GM19025 (cell line): ENCODE measurements around the gene DOCK7.
"Not testable (repeated sequence)": the region's sequence is repeated elsewhere in the genome, so short reads cannot be mapped to it uniquely, and the experiment has no call there.

ENCODE experiments used
- ATAC-seq: cut with Tn5 transposase; IDR thresholded peaks from one replicate; pipeline ENCODE4 v1.9.1; 2021; ENCODE audit warnings: mild to moderate bottlenecking, low read depth, moderate library complexity; ENCODE audit not compliant: unreplicated experiment

DOCK7 gene

DNA sequence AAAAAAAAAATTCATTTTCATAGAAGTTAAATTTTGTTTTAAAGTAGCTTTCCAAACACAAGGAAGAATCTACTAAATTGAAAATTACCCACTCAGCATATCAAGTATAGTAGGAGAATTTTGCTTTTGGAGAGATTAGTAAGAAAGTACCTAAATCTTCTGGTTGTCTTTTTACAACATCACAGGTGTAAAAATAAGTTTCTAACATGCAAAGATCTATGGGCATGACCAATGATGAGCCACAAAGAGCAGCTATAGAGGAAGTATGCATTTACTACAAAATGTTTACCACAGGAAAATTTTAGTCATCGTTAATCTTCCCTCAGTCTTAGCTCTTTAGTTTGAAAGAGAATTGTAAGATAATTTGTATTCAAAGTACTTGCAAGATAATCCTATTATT lies 62.8 kb downstream of the DOCK7 start:
- no peak for ATAC-seq

DNA sequence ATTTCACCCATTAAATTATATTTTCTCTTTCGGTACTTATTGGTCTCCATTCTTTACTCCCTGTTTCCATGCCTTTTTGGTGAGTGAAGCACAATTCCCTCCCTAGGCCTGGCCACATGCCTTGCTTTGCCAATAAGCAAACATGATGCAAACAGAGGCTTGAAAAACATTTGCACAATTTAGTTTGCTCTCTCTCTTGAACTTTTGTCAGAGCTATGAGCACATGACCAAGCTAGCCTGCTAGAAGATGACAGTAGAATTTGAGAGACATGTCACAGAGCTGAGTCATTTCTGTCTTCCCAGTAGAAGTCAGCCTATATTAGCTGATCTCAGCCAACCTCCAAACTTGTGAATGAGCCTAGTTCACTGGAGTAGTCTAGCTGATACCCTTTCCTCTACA lies 66.3 kb downstream of the DOCK7 start:
- ATAC-seq: peak; percentile 85

- no peak for ATAC-seq
Observed at GRCh38 chr1:62613890-62614289, 74.3 kb downstream of the DOCK7 start.

GRCh38 chr1:62613325-62613727 lies 74.9 kb downstream of the DOCK7 start:
- peak; percentile 88 for ATAC-seq

DNA sequence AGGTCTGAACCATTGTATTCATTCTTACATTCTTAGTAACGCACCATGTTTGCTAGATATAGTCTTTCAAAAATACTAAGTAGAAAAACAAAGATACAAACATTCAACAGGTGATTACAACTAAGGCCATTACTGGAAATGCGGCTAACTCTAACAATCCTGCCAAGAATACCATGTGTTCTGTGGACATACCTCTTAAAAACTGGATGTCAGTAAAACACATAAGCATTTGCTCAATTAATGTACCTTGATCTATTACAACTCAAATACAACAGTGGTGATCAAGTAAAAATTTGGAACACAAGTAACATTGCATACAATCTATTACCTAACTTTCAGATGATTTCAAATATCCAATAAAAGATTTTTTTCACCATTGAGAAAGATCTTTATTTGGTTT lies 75.4 kb downstream of the DOCK7 start:
- no peak for ATAC-seq

DNA sequence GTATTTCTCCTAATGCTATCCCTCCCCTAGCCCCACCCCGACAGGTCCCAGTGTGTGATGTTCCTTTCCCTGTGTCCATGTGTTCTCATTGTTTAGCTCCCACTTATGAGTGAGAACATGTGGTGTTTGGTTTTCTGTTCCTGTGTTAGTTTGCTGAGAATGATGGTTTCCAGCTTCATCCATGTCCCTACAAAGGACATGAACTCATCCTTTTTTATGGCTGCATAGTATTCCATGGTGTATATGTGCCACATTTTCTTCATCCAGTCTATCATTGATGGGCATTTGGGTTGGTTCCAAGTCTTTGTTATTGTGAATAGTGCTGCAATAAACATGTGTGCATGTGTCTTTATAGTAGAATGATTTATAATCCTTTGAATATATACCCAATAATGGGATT lies 77.6 kb downstream of the DOCK7 start:
- ATAC-seq: not testable (repeated sequence)

DNA sequence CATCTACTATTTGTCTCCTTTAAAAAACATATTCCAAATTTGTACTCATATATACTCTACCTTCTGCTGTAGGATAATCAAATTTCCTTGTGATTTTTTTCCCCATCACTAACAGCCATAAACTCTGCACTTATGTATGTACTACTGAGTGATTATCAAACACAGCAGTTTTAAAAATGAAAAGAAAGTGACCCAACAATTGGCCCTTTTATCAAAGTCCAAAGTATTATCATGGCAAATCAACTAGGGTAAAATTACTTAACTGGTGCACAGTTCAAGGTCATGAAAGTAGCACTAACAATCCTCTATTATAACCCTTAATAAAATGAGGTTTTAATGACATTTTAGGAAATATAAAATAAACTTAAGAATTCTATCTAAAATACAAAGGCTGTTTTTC lies 79.3 kb downstream of the DOCK7 start:
- no peak for ATAC-seq

DNA sequence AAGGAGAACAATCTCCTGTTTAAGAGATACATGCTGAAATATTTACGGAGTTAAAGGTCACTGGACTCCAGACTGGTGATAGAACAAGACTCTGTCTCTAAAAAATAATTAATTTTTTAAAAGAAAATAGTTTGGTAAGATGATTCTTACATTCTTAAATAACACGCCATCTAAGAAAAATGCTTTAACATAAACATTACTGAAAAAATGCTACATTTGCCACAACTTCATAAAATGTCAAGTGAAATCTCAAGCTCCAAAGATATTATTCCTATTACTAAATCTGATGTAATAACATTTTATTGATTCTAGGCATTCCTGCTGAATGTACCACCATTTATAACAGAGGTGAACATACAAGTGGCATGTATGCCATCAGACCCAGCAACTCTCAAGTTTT lies 86.7 kb downstream of the DOCK7 start:
- no peak for ATAC-seq

- ATAC-seq: no peak
Observed at GRCh38 chr1:62599044-62599443, 89.1 kb downstream of the DOCK7 start.

DNA sequence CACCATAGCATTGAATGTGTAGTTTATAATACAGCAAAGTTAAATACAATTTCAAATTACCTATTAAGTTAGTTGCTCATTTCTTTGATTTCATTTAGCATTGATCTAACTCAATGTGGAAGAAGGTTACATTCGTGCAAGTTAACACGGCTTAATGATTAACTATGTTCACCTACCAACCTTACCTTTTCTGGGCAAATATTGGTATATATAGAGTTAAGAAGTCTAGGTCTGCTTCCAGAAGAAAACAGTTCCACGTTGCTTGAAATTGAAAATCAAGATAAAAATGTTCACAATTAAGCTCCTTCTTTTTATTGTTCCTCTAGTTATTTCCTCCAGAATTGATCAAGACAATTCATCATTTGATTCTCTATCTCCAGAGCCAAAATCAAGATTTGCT lies 90.9 kb downstream of the DOCK7 start, which contains the start of gene ANGPTL3:
ANGPTL3 (plus strand) TSS at position 240 of the 400 bp plus-strand sequence; CDS start at position 287, 47 bp downstream.
- no peak for ATAC-seq

DNA sequence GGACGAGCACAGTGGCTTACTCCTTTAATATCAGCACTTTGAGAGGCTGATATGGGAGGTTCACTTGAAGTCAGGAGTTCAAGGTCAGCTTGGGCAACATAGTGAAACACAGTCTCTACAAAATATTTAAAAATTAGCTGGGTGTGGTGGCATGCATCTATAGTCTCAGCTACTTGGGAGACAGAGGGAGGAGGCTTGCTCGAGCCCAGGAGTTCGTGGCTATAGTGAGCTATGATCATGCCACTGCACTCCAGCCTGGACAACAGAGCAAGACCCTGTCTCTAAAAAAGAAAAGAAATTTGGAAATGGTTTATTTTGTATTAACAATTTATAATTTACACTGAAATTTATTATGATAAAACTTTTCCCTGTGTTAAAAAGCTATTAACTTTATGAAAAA lies 92.5 kb downstream of the DOCK7 start:
- ATAC-seq: no peak

GRCh38 chr1:62593825-62594394 lies 94.3 kb downstream of the DOCK7 start:
- ATAC-seq: no peak

- no peak for ATAC-seq
Observed at GRCh38 chr1:62590970-62591368, 97.2 kb downstream of the DOCK7 start.

DNA sequence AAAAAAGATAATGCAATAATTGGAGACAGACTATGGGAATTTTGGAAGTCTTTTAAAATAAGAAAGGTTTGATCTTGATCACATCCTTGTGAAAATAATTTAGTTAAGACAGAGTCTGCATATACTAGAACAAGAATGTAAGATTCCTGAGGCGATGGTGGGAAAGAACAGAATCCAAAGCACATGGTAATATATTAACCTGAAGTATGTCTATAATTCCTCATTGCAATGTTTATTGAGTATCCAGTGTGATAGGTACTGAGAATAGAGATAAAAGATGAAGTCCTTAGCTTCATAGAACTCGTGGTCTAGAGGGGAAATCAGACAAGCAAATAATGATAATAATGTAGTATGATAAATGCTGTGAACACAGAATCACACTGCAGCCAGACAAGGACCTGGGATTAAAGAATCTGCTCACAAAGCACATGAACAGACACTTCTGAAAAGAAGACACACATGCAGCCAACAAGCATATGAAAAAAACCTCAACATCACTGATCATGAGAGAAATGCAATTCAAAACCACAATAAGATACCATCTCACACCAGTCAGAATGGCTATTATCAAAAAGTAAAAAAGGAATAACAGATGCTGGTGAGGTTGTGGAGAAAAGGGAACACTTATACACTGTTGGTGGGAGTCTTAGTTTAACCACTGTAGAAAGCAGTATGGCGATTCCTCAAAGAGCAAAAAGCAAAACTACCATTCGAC lies 97.8 kb downstream of the DOCK7 start:
- no peak for ATAC-seq

DNA sequence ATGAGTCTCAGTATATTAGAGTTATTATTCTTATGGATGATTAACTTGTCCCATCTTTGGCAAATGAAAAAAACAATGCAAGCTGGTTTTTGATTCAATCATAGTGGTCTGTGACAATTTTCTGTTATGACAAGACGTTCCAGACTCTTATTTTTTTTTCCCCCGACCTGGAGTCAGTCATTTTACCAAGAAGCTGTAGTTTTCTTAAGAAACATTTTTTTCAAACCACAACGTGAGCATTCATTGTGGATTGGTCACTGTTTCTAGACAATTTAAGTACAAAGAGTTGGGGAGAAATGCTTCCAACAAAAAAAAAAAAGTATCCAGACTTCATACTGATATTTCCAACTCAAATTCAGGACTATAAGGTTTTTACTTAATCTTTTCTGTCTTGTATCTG lies 98.9 kb downstream of the DOCK7 start:
- no peak for ATAC-seq

DNA sequence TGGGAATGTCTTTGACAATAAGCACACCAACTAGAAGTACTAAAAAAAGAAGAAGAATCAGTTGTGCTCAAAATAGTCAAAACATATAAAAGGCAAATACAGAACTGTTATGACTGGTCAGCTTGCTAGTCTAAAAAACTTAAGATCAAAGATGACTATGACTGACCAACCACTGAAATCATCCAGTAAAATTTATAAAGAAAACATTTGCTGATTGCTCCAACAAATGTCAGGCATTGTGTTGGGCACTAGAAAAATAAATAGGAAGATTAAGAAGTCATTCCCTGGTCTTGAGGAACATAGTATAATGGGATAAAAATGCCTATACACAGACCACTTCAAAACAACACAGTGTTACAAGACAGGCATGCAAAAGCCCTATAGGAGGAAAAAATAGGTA lies 100.2 kb downstream of the DOCK7 start:
- no peak for ATAC-seq

DNA sequence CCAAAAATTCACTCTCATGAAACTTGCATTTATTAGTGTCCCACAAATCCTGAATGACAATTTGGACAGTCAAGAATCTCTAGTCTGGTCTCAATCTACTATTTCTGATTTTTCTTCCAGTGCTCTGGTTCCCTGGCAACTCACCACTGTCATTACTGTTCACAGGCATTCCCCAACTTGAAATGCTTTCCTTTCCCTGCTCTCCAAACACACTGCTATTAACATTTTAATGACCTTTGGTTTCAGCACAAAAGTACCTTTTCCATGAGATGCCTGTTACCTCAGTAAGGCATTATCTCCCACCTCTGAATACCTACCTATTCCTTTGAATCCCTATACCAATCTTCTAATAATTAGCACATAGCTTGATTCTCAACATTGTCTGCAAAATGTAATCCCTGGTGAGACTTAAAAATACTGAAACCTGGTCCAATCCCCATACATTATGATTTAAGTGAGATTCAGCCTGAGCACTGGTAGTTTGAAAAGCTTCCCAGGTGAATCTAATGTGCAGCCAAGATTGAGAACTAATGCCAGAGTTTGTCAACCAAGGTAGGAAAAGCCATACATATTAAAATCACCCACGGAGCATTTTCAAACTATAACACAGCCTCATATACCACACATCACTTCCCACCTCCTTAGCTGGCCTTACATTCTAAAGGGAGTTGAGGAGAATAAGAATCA lies 102.6 kb downstream of the DOCK7 start:
- no peak for ATAC-seq

- ATAC-seq: no peak
Observed at GRCh38 chr1:62573675-62574074, 114.5 kb downstream of the DOCK7 start.

DNA sequence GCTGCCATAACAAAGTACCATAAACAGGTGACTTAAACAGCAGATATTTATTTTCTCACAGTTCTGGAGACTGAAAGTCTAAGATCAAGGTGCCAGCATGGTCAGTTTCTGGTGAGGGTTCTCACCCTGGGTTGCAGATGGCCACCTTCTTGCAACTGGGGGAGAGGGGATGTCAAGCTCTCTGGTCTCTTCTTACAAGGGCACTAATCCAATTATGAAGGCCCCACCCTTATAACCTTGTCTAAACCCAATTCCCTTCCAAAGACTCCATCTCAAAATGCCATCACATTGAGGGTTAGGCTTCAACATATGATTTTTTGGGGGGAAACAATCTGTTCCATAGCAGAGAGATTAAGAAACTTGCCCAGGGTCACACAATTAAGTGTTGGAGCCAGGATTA lies 115.7 kb downstream of the DOCK7 start:
- no peak for ATAC-seq

DNA sequence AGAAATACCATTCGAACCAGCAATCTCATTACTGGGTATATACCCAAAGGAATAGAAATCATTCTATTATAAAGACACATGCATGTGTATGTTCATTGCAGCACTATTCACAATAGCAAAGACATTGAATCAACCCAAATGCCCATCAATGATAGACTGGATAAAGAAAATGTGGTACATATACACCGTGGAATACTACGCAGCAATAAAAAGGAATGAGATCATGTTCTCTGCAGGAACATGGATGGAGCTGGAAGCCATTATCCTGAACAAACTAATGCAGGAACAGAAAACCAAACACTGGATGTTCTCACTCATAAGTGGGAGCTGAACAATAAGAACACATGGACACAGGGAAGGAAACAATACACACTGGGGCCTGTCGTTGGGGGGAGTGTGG lies 116.7 kb downstream of the DOCK7 start:
- not testable (repeated sequence) for ATAC-seq

GRCh38 chr1:62567926-62568325 lies 120.3 kb downstream of the DOCK7 start:
- not testable (repeated sequence) for ATAC-seq

DNA sequence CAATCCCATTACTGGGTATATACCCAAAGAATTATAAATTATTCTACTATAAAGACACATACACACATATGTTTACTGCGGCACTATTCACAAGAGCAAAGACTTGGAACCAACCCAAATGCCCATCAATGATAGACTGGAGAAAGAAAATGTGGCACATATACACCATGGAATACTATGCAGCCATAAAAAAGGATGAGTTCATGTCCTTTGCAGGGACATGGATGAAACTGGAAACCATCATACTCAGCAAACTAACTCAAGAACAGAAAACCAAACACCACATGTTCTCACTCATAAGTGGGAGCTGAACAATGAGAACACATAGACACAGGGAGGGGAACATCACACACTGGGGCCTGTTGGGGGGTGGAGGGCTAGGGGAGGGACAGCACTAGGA lies 121.0 kb downstream of the DOCK7 start:
- ATAC-seq: not testable (repeated sequence)
